ENCODE data around the gene IFT27. TPM values are rescaled to one million over a fixed set of nuclear protein-coding genes. Genes with fewer than 3 reads are reported as not detected.

The IFT27 gene
- polyA plus RNA-seq, 1 donor from 2014 or later: 111 TPM

DNA sequence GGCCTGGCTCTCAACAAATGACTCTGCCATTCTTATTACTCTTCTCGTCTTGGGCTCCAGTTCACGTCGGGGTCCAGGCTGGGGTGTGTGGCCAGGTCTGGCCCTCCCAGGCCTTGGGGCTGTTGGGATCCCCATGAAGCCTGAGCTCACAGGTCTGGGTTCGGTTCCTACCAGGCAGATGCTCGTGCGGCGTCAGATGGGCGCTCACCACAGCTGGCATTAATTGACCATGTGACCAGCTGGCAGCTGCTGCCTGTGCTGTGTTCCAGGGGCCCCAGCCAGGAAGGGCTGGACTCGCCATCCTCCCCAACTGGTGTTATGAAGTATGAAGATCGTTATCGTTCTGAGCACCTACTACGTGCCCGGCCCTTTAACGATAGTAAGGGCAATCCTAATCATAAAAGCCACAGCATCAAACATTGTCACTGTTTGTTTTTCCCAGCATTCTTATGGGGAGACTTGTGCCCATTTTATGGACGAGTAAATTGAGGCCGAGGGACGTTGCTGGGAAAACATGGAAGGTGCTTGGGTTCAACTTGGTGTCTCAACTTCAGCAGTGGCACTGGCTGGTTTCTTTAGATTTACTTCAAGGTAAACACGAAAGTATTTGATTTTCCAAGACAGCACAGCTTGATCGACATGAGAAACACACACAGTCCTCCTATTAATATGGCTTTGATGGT is 45.6 kb downstream of the IFT27 start:
- Histone ChIP-seq H3F3A (ENCODE audit: insufficient read depth, low read length, poor library complexity, severe bottlenecking) (no peaks in the 10 kb centered on the region), H3K9me3 (ENCODE audit: low read length) (no peaks in the 10 kb centered on the region), H4K20me1 (ENCODE audit: insufficient read depth) (no peaks in the 10 kb centered on the region), H3K79me2 (replicated peaks; ENCODE audit: insufficient read depth, low read length) (no peaks in the 10 kb centered on the region), H3K36me3 (ENCODE audit: insufficient read depth, low read length) (no peaks in the 10 kb centered on the region), H3K9ac (ENCODE audit: low read length) (no peak overlapping the region), H3K27ac (ENCODE audit: low read length) (no peak overlapping the region), H3K27me3 (ENCODE audit: insufficient read depth, low read depth, low read length) (no peaks in the 10 kb centered on the region), H3K4me3 (ENCODE audit: low read length) (no peak overlapping the region), H3K4me2 (ENCODE audit: low read length) (no peak overlapping the region), H2AFZ (ENCODE audit: low read depth, low read length) (no peak overlapping the region), H3K9me2 (ENCODE audit: insufficient read depth, low read length) (no peaks in the 10 kb centered on the region)
- TF ChIP-seq EP300 (conservative IDR thresholded peaks at IDR 0.05; ENCODE audit: poor library complexity, severe bottlenecking): no peak
- TF ChIP-seq, protein P1, sequence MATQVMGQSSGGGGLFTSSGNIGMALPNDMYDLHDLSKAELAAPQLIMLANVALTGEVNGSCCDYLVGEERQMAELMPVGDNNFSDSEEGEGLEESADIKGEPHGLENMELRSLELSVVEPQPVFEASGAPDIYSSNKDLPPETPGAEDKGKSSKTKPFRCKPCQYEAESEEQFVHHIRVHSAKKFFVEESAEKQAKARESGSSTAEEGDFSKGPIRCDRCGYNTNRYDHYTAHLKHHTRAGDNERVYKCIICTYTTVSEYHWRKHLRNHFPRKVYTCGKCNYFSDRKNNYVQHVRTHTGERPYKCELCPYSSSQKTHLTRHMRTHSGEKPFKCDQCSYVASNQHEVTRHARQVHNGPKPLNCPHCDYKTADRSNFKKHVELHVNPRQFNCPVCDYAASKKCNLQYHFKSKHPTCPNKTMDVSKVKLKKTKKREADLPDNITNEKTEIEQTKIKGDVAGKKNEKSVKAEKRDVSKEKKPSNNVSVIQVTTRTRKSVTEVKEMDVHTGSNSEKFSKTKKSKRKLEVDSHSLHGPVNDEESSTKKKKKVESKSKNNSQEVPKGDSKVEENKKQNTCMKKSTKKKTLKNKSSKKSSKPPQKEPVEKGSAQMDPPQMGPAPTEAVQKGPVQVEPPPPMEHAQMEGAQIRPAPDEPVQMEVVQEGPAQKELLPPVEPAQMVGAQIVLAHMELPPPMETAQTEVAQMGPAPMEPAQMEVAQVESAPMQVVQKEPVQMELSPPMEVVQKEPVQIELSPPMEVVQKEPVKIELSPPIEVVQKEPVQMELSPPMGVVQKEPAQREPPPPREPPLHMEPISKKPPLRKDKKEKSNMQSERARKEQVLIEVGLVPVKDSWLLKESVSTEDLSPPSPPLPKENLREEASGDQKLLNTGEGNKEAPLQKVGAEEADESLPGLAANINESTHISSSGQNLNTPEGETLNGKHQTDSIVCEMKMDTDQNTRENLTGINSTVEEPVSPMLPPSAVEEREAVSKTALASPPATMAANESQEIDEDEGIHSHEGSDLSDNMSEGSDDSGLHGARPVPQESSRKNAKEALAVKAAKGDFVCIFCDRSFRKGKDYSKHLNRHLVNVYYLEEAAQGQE (IDR thresholded peaks at IDR 0.05; ENCODE audit: borderline replicate concordance): no peak
- TF ChIP-seq, protein P2, sequence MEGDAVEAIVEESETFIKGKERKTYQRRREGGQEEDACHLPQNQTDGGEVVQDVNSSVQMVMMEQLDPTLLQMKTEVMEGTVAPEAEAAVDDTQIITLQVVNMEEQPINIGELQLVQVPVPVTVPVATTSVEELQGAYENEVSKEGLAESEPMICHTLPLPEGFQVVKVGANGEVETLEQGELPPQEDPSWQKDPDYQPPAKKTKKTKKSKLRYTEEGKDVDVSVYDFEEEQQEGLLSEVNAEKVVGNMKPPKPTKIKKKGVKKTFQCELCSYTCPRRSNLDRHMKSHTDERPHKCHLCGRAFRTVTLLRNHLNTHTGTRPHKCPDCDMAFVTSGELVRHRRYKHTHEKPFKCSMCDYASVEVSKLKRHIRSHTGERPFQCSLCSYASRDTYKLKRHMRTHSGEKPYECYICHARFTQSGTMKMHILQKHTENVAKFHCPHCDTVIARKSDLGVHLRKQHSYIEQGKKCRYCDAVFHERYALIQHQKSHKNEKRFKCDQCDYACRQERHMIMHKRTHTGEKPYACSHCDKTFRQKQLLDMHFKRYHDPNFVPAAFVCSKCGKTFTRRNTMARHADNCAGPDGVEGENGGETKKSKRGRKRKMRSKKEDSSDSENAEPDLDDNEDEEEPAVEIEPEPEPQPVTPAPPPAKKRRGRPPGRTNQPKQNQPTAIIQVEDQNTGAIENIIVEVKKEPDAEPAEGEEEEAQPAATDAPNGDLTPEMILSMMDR (IDR thresholded peaks at IDR 0.05; ENCODE audit: poor library complexity, severe bottlenecking): no peak
- no peak for TF ChIP-seq POLR2AphosphoS5 (IDR thresholded peaks at IDR 0.05)
- TF ChIP-seq SMC3 (conservative IDR thresholded peaks at IDR 0.05; ENCODE audit: poor library complexity): no peak
- no peak for TF ChIP-seq MXI1 (conservative IDR thresholded peaks at IDR 0.05; ENCODE audit: poor library complexity, severe bottlenecking)
- no peak for TF ChIP-seq TAF1 (IDR thresholded peaks at IDR 0.05; ENCODE audit: low read depth)
- TF ChIP-seq RAD21 (conservative IDR thresholded peaks at IDR 0.05): no peak
- no peak for TF ChIP-seq EZH2 (IDR thresholded peaks at IDR 0.05; ENCODE audit: borderline replicate concordance, insufficient read depth, low read length, poor library complexity, severe bottlenecking)

DNA sequence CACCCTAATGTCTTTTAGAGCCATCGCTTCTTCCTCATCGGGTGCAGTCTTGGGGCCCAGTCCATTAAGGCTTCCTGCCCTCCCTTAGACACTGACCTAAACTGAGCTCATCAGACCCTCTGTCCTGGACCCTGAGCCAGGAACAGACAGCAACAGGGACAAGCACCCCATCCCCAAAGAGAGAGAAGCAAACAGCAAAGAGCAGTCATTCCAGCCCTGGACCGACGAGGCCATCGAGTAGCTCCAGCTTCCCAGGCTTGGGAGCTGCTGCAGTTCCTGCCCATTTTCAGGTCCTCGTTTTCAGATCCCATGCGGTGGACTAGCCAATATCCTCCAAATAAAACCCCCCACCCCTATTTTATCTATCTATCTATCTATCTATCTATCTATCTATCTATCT is 46.6 kb downstream of the IFT27 start:
- H3F3A ChIP-seq (ENCODE audit: insufficient read depth, low read length, poor library complexity, severe bottlenecking): no peaks in the 10 kb centered on the region
- H3K4me2 ChIP-seq (ENCODE audit: low read length): no peak overlapping the region
- H2AFZ ChIP-seq (ENCODE audit: low read depth, low read length): no peak overlapping the region
- no peaks in the 10 kb centered on the region for H3K36me3 ChIP-seq (ENCODE audit: insufficient read depth, low read length)
- no peak overlapping the region for H3K27ac ChIP-seq (ENCODE audit: low read length)
- no peaks in the 10 kb centered on the region for H4K20me1 ChIP-seq (ENCODE audit: insufficient read depth)
- no peaks in the 10 kb centered on the region for H3K9me3 ChIP-seq (ENCODE audit: low read length)
- H3K27me3 ChIP-seq (ENCODE audit: insufficient read depth, low read depth, low read length): no peaks in the 10 kb centered on the region
- no peak overlapping the region for H3K9ac ChIP-seq (ENCODE audit: low read length)
- no peaks in the 10 kb centered on the region for H3K79me2 ChIP-seq (replicated peaks; ENCODE audit: insufficient read depth, low read length)
- TF ChIP-seq SMC3 (conservative IDR thresholded peaks at IDR 0.05; ENCODE audit: poor library complexity): no peak
- TF ChIP-seq RAD21 (conservative IDR thresholded peaks at IDR 0.05): no peak
- TF ChIP-seq POLR2AphosphoS5 (IDR thresholded peaks at IDR 0.05): no peak
- TF ChIP-seq MXI1 (conservative IDR thresholded peaks at IDR 0.05; ENCODE audit: poor library complexity, severe bottlenecking): no peak
- TF ChIP-seq EP300 (conservative IDR thresholded peaks at IDR 0.05; ENCODE audit: poor library complexity, severe bottlenecking): no peak
- TF ChIP-seq EZH2 (IDR thresholded peaks at IDR 0.05; ENCODE audit: borderline replicate concordance, insufficient read depth, low read length, poor library complexity, severe bottlenecking): no peak
- TF ChIP-seq TAF1 (IDR thresholded peaks at IDR 0.05; ENCODE audit: low read depth): no peak
- TF ChIP-seq, protein P2 (IDR thresholded peaks at IDR 0.05; ENCODE audit: poor library complexity, severe bottlenecking): no peak
- TF ChIP-seq, protein P1 (IDR thresholded peaks at IDR 0.05; ENCODE audit: borderline replicate concordance): no peak
- no peak overlapping the region for H3K4me3 ChIP-seq (ENCODE audit: low read length)
- H3K9me2 ChIP-seq (ENCODE audit: insufficient read depth, low read length): no peaks in the 10 kb centered on the region
